Fibroblast of gingiva (primary cell): ENCODE results near the gene SSPN.

Experiments
- DNase-seq: peaks from one replicate; pipeline ENCODE4 v3.0.0-alpha.2; 2011; ENCODE audit warnings: low read depth

The SSPN gene

DNA sequence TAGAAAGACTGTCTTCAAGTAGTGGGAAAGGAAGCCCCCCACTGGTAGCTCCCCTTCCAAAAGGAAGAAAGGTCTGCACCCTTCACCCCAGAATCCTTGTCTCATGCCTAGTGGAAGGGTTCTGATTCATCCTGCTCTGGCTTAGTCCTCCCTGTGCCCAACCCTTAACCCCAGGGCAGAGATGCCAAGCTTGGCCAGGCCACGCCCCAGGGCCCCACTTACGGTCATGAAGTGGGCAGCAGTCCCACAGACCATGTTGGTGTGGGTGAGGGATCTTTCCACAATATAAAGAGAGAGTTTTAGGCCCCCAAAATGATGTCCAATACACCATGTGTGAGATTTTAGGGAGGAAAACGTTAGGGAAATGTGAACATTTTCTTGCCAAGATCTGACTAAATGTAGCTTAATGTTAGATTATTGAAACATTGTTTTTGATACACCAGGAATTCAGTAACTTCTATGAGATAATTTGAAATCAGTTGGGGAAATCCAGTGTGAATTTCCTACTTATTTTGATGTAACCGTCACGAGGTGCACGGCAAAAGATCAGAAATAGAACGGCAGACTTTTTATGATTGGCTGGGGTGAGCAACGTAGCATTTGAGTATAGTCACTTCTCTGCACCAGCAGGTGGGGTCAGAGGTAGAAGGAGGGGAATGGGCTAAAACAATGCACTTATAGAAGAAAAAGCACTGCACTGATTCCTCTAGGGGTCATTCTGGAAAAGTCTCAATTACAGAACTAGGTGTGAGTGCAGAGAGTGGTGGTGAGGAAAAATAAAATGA is 8.2 kb upstream of the SSPN start:
- no peak for DNase-seq

DNA sequence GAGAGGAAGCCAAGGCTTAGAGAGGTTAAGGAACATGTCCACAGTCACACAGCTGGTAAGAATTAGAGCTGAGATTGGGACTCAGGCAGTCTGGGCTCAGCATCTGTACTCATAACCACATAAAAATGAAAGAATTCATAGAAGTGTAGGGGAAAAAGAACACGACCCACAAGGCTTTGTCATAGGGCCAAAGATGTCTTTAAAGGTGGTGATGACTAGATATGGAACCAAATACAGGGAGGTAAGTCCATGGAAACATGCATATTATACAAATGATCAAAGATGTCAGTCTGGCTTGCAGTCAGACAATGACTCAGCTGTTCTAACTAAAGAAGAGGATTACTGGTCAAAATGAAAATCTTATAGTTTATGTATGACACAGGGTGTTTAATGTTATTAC is 7.2 kb upstream of the SSPN start:
- DNase-seq: peak; percentile 52

DNA sequence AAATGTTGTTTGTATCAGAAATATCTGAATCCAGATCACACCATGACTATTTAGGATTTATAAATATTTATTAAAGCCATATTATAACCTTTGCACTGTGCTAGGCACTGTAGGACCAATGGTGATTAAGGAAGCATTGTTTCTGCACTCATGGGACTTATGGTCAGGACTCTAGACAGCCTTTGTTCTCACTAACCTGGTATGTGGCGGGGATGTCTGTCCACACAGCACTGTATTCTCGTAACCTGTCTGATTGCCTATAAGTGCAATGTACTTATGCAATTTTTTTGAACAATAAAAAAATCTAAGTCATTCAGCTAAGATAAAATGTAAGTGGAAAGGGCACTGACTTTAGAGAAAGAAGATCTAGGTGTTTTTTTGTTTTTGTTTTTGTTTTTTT is 6.7 kb upstream of the SSPN start:
- no peak for DNase-seq

DNA sequence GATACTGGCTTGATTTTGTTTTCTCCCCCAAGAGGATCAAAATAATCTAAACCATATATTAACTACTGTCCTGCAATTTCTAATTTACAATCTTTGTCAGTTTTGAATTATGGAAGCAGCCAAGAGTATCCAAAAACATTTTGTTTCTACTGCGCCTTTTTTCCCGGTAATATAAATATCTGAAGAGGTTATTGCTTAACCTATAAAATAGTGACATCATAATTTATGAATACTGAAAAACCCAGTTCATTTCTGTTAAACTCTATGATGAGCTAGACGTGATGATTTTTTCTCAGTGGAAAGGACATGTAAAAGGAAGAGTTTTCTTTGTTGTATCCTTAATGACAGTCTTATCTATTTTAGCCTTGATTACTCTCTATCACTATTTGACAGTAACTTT is 3.2 kb upstream of the SSPN start:
- no peak for DNase-seq

DNA sequence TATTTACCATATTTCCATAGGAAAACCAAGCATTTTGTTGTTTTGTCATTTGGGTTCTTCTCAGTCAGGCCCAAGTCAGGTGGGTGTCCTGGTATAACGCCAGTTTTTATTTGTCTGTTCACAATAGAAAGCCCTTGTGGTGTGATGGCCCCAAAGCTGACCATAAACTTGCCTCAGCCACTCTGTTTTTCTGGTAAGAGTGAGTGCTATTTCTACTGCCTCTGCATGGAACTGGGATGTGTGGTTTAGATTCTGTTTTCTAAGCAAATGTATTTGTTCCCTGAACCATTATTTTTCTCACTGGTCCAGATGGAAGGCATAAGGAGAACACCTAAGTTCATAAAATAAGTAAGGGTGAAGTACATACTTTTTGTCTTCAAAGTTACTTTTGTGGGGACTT is 1.8 kb upstream of the SSPN start:
- DNase-seq: no peak

DNA sequence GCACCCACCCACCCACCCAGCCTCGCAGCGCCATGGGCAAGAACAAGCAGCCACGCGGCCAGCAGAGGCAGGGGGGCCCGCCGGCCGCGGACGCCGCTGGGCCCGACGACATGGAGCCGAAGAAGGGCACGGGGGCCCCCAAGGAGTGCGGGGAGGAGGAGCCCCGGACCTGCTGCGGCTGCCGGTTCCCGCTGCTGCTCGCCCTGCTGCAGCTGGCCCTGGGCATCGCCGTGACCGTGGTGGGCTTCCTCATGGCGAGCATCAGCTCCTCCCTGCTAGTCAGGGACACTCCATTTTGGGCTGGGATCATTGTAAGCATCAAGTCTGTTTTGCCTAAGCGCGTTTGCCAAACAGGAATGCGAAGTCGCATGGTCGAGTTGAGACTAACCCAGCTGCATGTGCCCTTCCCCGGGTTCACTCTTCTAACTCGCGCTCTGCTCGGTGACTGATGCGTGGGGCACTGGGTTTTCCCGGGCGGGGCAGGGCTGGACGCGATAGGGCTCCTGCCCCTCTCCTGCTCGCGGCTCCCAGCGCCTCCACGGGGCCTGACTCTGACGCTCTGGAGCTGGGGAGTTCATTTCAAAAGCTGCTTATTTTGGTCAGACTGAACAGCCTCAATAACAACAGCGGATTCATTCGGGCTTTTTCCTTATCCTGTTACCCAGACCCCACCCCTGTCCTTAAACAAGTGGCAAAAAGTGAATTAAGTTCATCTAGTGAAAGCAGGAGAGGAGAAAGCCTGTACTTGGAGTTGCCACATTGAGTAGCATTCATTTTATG is 458 bp downstream of the SSPN start:
- DNase-seq: peak; percentile 25

DNA sequence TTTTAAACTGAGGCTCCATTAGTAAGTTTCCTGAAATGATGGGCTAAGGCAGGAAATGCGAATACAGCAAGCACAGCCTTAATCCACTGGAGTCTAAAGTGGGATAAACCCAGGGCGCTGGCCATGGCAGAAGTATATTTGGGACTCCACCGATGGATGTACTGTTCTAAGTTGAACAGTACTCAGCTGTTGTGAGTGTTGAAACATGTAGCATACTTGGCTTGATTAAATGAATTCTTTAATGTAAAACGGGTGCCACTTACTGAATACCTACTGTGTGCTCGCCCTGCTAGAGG is 996 bp downstream of the SSPN start:
- no peak for DNase-seq

DNA sequence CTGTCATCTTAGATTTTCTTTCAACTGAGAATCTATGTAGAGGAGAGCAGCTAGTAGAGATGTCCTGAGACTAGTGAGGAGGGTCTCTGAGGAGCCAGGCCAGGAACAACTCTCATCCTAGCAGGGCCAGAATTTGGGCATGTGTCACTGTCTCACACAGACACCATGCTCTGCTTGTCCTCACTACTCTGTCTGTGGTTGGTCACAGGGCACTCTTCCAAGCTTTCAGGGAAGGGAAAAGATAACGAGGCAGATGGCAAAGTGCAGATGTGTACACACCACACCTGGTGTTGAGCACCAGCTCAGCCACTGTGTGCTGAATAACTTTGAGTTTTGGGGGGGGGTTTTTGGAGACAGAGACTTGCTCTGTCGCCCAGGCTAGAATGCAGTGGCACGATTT is 2.5 kb downstream of the SSPN start:
- DNase-seq: no peak

DNA sequence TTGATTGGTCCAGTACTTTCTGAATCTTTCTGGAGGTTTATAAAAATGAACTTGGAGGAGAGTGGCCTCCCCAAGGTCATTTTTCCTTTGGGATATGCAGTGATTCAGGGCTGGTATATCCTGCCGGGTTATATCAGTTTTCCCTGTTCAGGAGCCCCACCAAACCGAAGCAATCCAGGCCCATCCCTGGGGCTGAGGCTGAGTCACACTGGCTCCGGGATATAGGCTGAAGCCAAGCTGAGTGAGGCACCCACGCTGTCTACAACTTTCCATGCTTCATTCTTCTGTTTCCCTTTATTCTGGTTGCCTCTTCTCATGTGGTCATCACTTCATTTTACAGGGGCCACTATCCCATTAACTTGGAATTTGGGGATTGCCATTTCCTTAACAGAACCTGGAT is 3.4 kb downstream of the SSPN start:
- no peak for DNase-seq

DNA sequence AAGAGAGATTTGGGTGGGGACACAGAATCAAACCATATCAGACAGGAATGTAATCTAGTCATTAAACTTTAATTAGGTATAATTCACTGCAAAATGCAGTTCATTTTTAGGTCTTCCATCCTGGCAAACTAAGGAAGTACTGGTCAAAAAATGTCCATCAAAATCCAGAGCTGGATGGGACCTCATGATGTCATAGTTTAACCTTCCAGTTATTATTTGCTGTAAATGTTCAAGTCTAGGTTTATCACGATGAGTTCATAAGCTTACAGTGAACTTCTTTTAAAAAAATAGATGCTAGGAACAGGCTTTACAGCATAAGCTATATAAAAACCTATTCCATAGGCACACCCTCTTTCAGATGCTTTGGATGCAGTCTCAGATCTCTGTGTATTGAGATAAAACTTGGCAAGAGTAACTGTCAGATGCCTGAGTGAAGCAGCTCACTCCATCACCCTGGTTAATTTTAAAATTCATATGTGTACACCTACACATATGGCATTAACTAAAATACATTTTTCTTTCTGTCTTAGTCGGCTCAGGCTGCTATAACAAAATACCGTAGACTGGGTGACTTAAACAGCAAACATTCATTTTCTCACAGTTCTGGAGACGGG is 7.9 kb downstream of the SSPN start:
- DNase-seq: no peak

DNA sequence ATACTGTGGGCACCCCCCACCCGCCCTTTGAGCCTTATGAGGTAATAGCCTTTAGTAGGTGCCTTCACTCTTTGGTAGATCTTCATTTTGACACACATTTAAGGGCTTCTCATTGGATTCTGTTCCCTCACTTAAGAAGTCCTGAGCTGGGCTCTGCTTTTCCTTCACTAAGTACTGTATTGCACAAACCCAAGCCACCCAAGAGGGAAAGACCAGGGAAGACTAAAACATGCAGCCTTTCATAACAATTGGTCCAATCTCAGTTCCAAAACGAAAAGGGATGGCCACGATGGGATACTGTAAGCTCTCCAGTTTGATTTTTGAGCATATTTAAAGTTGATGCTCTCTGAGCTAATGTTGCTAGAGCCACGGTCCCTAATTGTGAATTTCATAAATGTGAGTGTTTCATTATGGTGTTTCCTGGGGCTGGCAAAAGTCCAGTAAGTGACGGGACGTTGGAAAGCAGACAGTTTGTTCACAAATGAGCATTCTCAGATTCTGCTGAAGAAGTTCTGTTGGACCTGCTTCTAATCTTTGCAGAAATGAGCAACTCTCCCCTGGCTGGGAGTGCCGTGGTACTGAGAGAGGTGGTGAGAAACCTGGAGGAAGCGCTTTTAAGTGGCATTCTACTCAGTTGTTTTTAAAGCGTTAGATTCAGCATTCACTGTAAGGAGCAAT is 9.4 kb downstream of the SSPN start:
- no peak for DNase-seq

DNA sequence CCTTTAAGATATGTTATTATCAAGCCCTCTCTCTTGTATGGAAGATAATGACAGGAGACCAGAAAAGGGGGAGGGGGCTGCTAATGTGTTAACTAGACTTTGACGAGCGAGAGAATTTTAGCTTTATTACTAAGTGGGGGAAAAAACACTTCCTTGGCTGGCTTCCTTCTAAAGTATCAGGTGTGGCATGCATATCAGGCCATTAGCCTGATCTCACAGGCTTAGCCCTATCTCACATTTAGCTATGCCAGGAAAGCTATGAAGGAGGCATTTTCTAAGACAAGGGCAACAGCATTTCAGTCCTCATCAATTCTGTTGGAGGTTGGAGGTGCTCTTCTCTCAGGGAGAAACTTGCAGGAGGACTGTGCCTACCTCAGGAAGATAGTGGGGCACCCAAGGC is 9.9 kb downstream of the SSPN start:
- no peak for DNase-seq

DNA sequence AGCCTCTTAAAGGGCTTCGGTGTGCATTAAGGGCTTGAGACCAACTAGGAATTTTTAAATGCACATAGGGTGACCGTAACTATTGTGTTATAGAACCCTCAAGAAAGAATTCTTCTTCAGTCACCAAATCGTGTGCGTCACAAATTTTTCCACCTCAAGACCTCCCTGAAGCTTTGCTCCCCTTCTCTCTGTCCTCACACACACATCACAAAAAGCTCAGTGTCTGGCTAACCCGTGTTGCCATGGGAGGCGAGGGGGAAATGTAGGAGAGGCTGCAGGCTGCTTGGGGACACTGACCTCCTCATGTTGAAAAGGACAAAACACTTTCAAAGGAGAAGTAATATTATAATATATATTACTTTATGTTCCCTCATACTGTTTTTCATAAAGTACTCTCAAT is 10.6 kb downstream of the SSPN start:
- no peak for DNase-seq

DNA sequence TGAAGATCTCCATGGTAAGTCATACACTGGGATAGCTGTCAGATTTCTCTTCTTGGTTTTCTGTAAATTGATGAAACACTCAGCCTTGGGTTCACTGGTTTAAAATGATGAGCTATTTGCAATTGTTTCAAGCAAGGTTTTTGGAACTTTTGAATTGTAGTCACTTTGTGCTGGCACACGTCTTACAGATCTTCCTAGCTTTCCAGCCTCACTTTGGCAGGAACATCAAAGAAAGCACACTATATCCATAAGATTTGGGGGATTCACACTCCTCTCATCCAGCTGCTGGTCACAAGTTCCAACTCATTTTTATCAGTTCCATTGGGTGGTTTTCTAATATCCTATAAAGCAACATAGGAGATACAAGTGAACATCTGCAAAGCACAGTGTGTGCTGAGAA is 16.0 kb downstream of the SSPN start:
- no peak for DNase-seq

DNA sequence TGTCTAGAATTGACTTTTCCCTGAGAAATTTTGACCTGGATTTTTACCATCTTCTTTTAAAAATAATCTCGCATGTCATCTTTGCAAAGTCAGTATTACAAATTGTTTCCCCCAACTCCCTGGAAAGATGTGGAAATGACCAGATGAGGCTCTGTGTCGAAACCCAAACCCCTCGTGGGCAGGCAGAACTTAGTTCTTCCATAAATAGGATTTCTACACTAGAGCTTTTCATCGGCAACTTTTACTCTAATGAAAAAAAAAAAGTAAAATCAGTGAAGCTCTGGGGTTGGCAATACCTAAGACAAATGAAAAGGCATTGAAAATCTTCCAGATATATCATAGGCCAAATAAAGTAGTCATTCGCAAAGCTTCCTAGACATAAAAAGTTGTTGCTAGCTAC is 17.0 kb downstream of the SSPN start:
- no peak for DNase-seq

DNA sequence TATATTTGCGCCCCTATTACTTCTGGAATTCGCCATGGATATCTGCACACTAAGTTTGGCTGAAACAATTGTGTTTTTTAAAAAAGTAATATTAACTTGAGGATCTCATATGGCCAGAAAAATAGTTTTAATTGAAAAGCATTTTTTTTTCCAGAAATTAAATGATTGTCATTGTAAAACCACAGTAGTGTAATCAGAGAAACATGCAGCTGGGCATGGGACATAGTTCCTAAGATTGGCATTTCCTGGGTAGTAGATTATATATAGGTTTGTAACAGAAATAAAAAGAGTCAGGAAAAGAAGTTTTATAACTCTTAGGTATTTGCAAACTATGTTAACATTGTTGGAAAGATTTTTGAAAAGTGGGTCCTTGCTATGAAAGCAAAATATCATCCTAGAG is 17.6 kb downstream of the SSPN start:
- DNase-seq: no peak

DNA sequence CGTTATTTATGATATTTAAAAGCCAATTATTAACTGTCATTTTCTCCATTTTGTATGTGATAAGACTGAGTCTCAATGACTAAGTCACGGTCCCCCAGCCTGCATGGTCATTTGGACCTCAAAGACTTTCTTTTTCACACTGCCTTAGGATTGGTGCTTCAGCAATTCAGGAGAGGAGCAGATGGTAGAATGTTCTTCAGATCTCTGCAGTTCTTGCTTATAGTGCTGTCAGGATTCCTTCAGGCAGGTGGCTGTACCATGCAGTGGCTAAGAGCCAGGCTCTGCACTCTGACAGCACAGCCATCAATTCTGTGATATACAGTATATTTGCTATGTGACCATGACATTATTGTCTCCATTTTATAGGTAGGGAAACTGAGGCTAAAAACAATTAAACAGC is 18.7 kb downstream of the SSPN start:
- no peak for DNase-seq

DNA sequence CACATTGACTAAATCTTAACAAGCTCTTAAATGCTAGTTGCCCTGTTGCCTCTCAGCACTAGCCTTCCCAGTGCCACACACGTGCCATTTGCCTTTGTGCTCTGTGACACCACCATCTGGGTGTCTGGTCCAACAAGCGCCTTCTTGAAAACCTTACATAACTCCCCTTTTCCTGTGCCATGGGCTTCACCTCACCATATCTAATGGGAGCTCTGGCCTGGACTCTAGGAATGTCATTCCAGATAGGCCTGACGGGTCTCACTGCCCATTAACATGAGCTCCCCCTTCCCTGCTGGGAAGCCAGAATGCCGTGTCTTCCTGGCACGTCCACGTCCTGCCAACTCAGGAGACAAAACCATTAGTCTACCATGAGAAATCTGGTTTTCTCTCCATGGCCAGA is 24.4 kb downstream of the SSPN start:
- DNase-seq: no peak

DNA sequence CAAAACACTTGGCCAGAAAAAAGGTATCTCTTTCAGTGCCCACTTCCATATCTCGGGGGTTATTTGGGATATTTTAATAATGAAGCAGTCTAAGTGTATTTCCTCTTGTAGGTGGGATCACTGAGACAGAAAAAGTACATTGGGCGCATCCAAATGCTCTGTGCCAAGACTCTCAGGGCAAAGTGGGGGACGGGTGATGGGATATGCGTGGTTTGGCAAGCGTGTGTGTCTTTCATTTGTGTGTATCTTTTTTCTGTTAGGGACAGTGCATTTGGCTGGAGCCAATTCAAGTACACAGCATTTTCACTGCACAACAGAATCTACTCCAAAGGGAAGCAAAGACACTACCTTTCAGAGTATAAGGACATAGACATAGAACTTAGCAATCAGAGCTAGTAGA is 29.3 kb downstream of the SSPN start:
- DNase-seq: no peak

DNA sequence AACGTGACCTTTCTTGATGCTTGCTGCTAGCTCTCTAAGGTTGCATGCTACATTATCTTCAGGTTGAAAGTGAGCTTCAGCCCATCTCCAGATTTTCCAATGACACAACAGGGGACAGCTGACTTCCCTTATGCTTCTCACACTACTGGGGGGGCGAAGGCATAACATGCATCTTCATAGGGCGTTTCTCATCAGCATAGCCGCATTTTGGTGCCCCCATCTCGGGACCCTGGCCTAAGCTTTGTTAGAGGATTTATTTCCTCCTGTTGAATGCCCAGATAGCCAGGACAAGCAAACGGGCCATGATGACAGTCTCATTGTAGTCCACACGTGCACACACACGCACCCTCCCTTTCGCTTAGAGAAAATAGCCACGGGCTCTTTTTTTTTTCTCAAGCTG is 30.7 kb downstream of the SSPN start:
- no peak for DNase-seq

DNA sequence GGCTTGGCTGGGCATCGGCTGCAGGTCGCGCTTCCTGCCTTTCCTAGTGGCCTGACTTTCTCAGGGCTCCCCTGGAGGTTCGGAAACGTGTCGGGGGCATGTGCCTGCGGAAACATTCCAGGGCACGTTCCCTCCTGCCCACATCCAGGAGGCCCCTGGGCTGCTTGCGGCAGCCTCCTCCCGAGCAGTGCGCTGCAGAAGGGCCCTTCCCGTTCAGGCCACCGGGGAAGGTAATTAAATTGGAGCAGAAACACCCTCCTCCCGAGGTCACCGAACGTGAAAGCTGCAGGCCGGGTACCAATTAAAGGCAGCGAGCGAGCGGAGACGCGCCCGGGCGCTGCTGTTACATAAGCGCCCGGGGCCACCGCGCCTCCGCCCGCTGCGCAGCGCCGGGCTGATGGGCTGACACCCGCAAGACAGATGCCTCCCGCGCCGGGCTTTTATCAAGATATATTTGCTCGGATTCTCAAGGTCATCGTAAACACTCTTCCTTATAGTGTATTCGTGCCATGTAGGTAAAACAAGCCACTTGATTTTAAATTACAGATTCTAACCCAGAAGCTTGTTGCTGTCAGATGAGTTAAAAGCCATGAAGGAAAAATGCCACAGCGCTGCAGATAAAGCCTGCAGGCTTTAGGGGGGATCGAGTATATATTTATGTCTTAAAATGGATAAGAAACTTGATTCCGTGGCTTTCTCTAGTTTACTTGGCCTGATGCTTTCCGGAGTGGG is 31.4 kb downstream of the SSPN start:
- no peak for DNase-seq

DNA sequence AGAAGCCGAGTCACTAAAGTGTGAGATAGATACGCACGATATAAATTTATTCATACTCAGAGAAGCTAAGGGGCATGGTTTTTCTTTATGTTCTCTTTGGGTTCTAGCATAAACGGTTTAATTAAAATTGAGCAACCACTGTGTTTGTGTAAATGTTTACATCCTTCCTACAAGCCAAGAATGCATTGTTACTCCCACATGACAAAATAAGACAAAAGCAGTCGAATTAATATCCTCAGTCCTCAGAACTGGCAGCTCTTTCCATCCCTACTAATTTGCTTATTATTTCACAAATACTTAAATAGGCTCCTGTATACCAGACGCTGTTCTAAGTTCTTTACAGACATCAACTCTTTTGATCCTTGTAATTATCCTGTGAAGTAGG is 32.0 kb downstream of the SSPN start:
- DNase-seq: no peak
